Osteoblast (primary cell): ENCODE measurements around the gene PLA2G5. TPM values are rescaled to one million over a fixed set of nuclear protein-coding genes. Genes with fewer than 3 reads are reported as not detected.
"Not testable (repeated sequence)": the region's sequence is repeated elsewhere in the genome, so short reads cannot be mapped to it uniquely, and the experiment has no call there.

Experiments
- DNase-seq: peaks from one replicate; pipeline ENCODE4 v3.0.0; 2011; ENCODE audit warnings: low spot score, mixed read lengths; ENCODE audit not compliant: insufficient read length; ENCODE audit errors: missing footprints
- H2AFZ ChIP-seq: 2 replicates; pipeline ENCODE4 v1.6.0; 2011; ENCODE audit warnings: mild to moderate bottlenecking, low read length
- H3K27ac ChIP-seq: 2 replicates; pipeline ENCODE4 v1.5.1; 2011; ENCODE audit warnings: mild to moderate bottlenecking, low read depth, low read length, moderate library complexity
- H3K27me3 ChIP-seq: 2 replicates; pipeline ENCODE4 v1.6.0; 2012; ENCODE audit warnings: mild to moderate bottlenecking, control low read depth, inconsistent platforms, low read length, moderate library complexity; ENCODE audit not compliant: insufficient read depth
- H3K36me3 ChIP-seq: 2 replicates; pipeline ENCODE4 v1.5.1; 2011; ENCODE audit warnings: mild to moderate bottlenecking, low read length, control low read depth, moderate library complexity; ENCODE audit not compliant: insufficient read depth
- H3K4me1 ChIP-seq: 2 replicates; pipeline ENCODE4 v1.5.1; 2011; ENCODE audit warnings: mild to moderate bottlenecking, low read length, control low read depth, moderate library complexity; ENCODE audit not compliant: insufficient read depth
- H3K4me2 ChIP-seq: 2 replicates; pipeline ENCODE4 v1.6.0; 2011; ENCODE audit warnings: mild to moderate bottlenecking, low read length; ENCODE audit not compliant: insufficient read depth
- H3K4me3 ChIP-seq: fragments of 200-600 bp; sonication (generic); 3 replicates; pipeline ENCODE4 v1.5.1; 2012; ENCODE audit warnings: mild to moderate bottlenecking, low read length, inconsistent platforms; ENCODE audit not compliant: insufficient read depth
- H3K79me2 ChIP-seq: 2 replicates; pipeline ENCODE4 v1.6.0; 2012; ENCODE audit warnings: mild to moderate bottlenecking, low read length, control low read depth, inconsistent platforms; ENCODE audit not compliant: insufficient read depth
- H3K9me3 ChIP-seq: 2 replicates; pipeline ENCODE4 v1.5.1; 2011; ENCODE audit warnings: low read depth, low read length, control low read depth
- H4K20me1 ChIP-seq: 2 replicates; pipeline ENCODE4 v1.6.0; 2012; ENCODE audit warnings: mild to moderate bottlenecking, low read length, control low read depth; ENCODE audit not compliant: insufficient read depth
- CTCF ChIP-seq: IDR thresholded peaks from 2 replicates; pipeline ENCODE4 v1.5.1; 2011; ENCODE audit warnings: mild to moderate bottlenecking, low read depth, low read length, moderate library complexity; ENCODE audit errors: extremely low read depth
- total RNA-seq: library from RNA; depleted of rRNA; stranded (reverse); fragments of >200 nt; gene quantifications from 2 replicates; pipeline ENCODE4 v1.2.3, GENCODE V29; 2012

PLA2G5 gene
- total RNA-seq, 1 donor: 2.9 TPM

GRCh38 chr1:20029178-20029912, 40.6 kb upstream of the PLA2G5 start:
- Histone ChIP-seq H3K79me2 (no peaks in the 10 kb centered on the region), H3K4me3 (no peak overlapping the region), H3K27ac (no peak overlapping the region), H3K4me2 (no peak overlapping the region), H4K20me1 (no peaks in the 10 kb centered on the region), H3K36me3 (no peaks in the 10 kb centered on the region), H3K27me3 (peaks cover 25% of the 10 kb centered on the region), H2AFZ (no peak overlapping the region), H3K9me3 (no peaks in the 10 kb centered on the region), H3K4me1 (no peaks in the 10 kb centered on the region)
- DNase-seq: no peak
- no peak for TF ChIP-seq CTCF

- not testable (repeated sequence) for H3K4me2 ChIP-seq, DNase-seq
Observed at GRCh38 chr1:20030436-20031151, 39.4 kb upstream of the PLA2G5 start.

GRCh38 chr1:20031161-20031560, 38.8 kb upstream of the PLA2G5 start:
- TF ChIP-seq CTCF: no peak
- H3K9me3 ChIP-seq: no peaks in the 10 kb centered on the region
- H3K4me3 ChIP-seq: no peak overlapping the region
- H3K27me3 ChIP-seq: peaks cover 35% of the 10 kb centered on the region
- DNase-seq: no peak
- no peak overlapping the region for H3K4me2 ChIP-seq
- H2AFZ ChIP-seq: no peak overlapping the region
- H3K79me2 ChIP-seq: no peaks in the 10 kb centered on the region
- no peaks in the 10 kb centered on the region for H4K20me1 ChIP-seq
- H3K36me3 ChIP-seq: no peaks in the 10 kb centered on the region
- no peak overlapping the region for H3K27ac ChIP-seq
- no peaks in the 10 kb centered on the region for H3K4me1 ChIP-seq

More at GRCh38 chr1:20030436-20031151, 39.4 kb upstream of the PLA2G5 start:
- H4K20me1 ChIP-seq, H3K27ac ChIP-seq, H2AFZ ChIP-seq, H3K79me2 ChIP-seq, H3K4me3 ChIP-seq, H3K9me3 ChIP-seq, H3K36me3 ChIP-seq, H3K4me1 ChIP-seq: not testable (repeated sequence)
- peaks cover 35% of the 10 kb centered on the region for H3K27me3 ChIP-seq

- Histone ChIP-seq H3K9me3 (no peaks in the 10 kb centered on the region), H4K20me1 (no peaks in the 10 kb centered on the region), H3K36me3 (no peaks in the 10 kb centered on the region), H3K27me3 (peaks cover 35% of the 10 kb centered on the region), H3K79me2 (no peaks in the 10 kb centered on the region), H3K27ac (no peak overlapping the region), H3K4me1 (no peaks in the 10 kb centered on the region), H2AFZ (no peak overlapping the region), H3K4me3 (no peak overlapping the region), H3K4me2 (no peak overlapping the region)
- TF ChIP-seq CTCF: no peak
- DNase-seq: no peak
Observed at GRCh38 chr1:20031836-20032235, 38.2 kb upstream of the PLA2G5 start.
